GM19099 (cell line): Measurements from ENCODE around the gene RCSD1.

Source experiments
- POLR2A ChIP-seq: IDR thresholded peaks from 3 replicates; pipeline ENCODE4 v1.6.1; 2011; ENCODE audit warnings: low read depth; ENCODE audit not compliant: insufficient read length; ENCODE audit errors: extremely low read depth

RCSD1 gene

GRCh38 chr1:167718914-167719691, 89.1 kb downstream of the RCSD1 start:
- TF ChIP-seq POLR2A, result no peak

- no peak for TF ChIP-seq POLR2A
Observed at GRCh38 chr1:167720965-167721616, 91.1 kb downstream of the RCSD1 start.

GRCh38 chr1:167721617-167722151, 91.7 kb downstream of the RCSD1 start, which contains the start of gene MPZL1:
Gene MPZL1 (plus strand): TSS chr1:167721982. CDS start chr1:167722152, 170 bp downstream.
- TF ChIP-seq POLR2A, result peak; percentile 76

GRCh38 chr1:167722152-167722869, 92.3 kb downstream of the RCSD1 start:
- TF ChIP-seq POLR2A, result no peak

GRCh38 chr1:167722870-167723251, 92.8 kb downstream of the RCSD1 start:
- TF ChIP-seq POLR2A, result no peak

- TF ChIP-seq POLR2A, result no peak
Observed at GRCh38 chr1:167723707-167724323, 93.8 kb downstream of the RCSD1 start.

GRCh38 chr1:167726008-167726407, 96.0 kb downstream of the RCSD1 start:
- no peak for TF ChIP-seq POLR2A

- no peak for TF ChIP-seq POLR2A
Observed at GRCh38 chr1:167728818-167729410, 98.9 kb downstream of the RCSD1 start.

GRCh38 chr1:167734227-167734626, 104.2 kb downstream of the RCSD1 start:
- no peak for TF ChIP-seq POLR2A

GRCh38 chr1:167734841-167735240, 104.8 kb downstream of the RCSD1 start:
- TF ChIP-seq POLR2A, result no peak

GRCh38 chr1:167737169-167737568, 107.1 kb downstream of the RCSD1 start:
- no peak for TF ChIP-seq POLR2A

- no peak for TF ChIP-seq POLR2A
Observed at GRCh38 chr1:167738158-167738557, 108.1 kb downstream of the RCSD1 start.

GRCh38 chr1:167739752-167740151, 109.7 kb downstream of the RCSD1 start:
- no peak for TF ChIP-seq POLR2A

GRCh38 chr1:167744901-167745300, 114.9 kb downstream of the RCSD1 start:
- no peak for TF ChIP-seq POLR2A
